K562 (cell line): ENCODE data around the gene STAU1. TPM values are rescaled to one million over a fixed set of nuclear protein-coding genes. Genes with fewer than 3 reads are reported as not detected.

Experiments
- EP400 ChIP-seq: fragments of 450-650 bp; IDR thresholded peaks from 2 replicates; pipeline ENCODE4 v1.6.1; 2017; ENCODE audit warnings: antibody characterized with exemption, mild to moderate bottlenecking, moderate library complexity
- NFE2 ChIP-seq: IDR thresholded peaks from 2 replicates; pipeline ENCODE4 v1.6.1; 2014; ENCODE audit warnings: antibody characterized with exemption, low read depth
- NFYB ChIP-seq: IDR thresholded peaks from 2 replicates; pipeline ENCODE4 v1.6.1; 2011; ENCODE audit warnings: mild to moderate bottlenecking, moderate library complexity; ENCODE audit not compliant: insufficient read length; ENCODE audit errors: extremely low read depth
- RB1 ChIP-seq: fragments of 450-650 bp; IDR thresholded peaks from 2 replicates; pipeline ENCODE4 v1.6.1; 2017; ENCODE audit warnings: low read depth, mild to moderate bottlenecking
- SREBF1 ChIP-seq: fragments of 150-350 bp; IDR thresholded peaks from 2 replicates; pipeline ENCODE4 v1.6.1; 2014; ENCODE audit warnings: antibody characterized with exemption, low read depth, low read length, borderline replicate concordance
- STAT5A ChIP-seq: IDR thresholded peaks from 2 replicates; pipeline ENCODE4 v1.6.1; 2012; ENCODE audit warnings: low read length, inconsistent platforms, borderline replicate concordance
- ZBTB17 ChIP-seq: fragments of 450-650 bp; formaldehyde crosslinking; IDR thresholded peaks from 2 replicates; pipeline ENCODE4 v1.4.0; 2020; ENCODE audit warnings: mild to moderate bottlenecking
- ZNF146 ChIP-seq: IDR thresholded peaks from one replicate; pipeline ENCODE4 v1.6.1; 2018; ENCODE audit warnings: missing compliant biosample characterization; ENCODE audit not compliant: unreplicated experiment
- ZNF507 ChIP-seq: conservative IDR thresholded peaks from 2 replicates; pipeline ENCODE4 v1.6.1; 2017; ENCODE audit warnings: missing genetic modification characterization, missing compliant biosample characterization
- polyA plus RNA-seq, 8 experiments: library from polyadenylated mRNA; depleted of rRNA in 4 of 8; stranded (reverse) in 5 of 8; unstranded in 3 of 8; fragments of >200 nt; fragmentation: Nextera tagmentation in 2 of 8; fragmentation: Illumina TruSeq in 1 of 8; extraction: Ambion mirVana in 2 of 8; extraction: Trizol in 1 of 8; gene quantifications; 2 replicates each; pipeline versions ENCODE4 v1.2.1 to v1.2.3, GENCODE V29; 2011 to 2014; ENCODE audit warnings: inconsistent platforms in 1 of 8, missing spikeins in 1 of 8
- total RNA-seq, 7 experiments: library from RNA; depleted of rRNA in 6 of 7; stranded (reverse); fragments of >200 nt in 6 of 7; fragmentation: Illumina TruSeq in 2 of 7; extraction: Trizol in 2 of 7; gene quantifications; 2 replicates each; pipeline versions ENCODE4 v1.2.1 to v1.2.3, GENCODE V29; 2011 to 2021; ENCODE audit warnings: low replicate concordance in 1 of 7
- TF ChIP-seq, protein P1 (sequence below), 2 experiments: fragments of 450-650 bp; IDR thresholded peaks; 2 replicates each; pipeline ENCODE4 v1.6.1; 2016; ENCODE audit warnings: mild to moderate bottlenecking in 2 of 2, borderline replicate concordance in 1 of 2, low read depth in 1 of 2, moderate library complexity in 1 of 2
- TF ChIP-seq, protein P2 (sequence below): fragments of 450-650 bp; formaldehyde crosslinking; IDR thresholded peaks from 2 replicates; pipeline ENCODE4 v1.4.0; 2020; ENCODE audit warnings: mild to moderate bottlenecking, mixed read lengths
- TF ChIP-seq, protein P3 (sequence below), 2 experiments: fragments of 450-650 bp; IDR thresholded peaks; 2 replicates each; pipeline ENCODE4 v1.6.1; 2016
- TF ChIP-seq, protein P4 (sequence below): fragments of 450-650 bp; IDR thresholded peaks from 2 replicates; pipeline ENCODE4 v1.6.1; 2016; ENCODE audit warnings: mild to moderate bottlenecking

STAU1 gene
- total and polyA plus RNA-seq, 9 of the 15 experiments (the other 6 are each of a cell fraction or from before 2014, with no cell fraction given), result 18.0 to 106 (median 50.6) TPM

DNA sequence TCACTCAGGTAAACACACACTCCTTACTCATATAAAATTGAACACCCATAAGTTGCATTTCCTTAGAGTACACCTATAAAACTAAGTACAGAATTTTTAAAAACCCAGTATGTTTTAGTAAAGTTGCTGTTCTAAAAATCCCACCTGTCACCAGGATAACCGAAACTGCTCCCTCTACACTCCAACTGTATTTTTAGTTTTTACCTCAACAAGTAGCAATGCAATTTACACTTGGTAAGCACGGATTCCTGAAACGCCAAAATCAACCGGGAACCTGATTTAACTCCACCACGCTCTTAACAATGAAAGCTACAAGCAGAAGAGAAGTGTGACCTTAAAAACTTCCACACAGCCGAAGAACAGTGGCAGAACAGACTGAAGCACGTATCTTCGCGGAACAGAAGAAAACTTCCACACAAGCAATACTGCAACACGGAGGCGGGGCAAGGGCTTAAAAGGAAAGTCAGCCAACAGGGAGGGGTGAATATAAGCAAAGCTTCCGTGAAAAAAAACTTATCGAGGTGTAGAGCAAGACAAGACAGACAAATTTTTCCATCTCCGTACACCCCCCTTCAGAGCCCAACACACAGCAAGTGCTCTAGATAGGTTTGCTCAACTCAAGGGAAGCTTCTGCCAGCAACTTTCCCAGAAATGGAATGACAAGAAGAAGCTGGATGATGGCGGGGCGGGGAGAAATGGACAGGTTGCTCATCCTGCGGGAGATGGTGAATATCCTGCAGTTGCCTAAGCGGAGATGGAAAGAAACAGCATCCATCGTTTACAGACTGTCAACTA lies 1.4 kb downstream of the STAU1 start (continued):
- TF ChIP-seq, protein P1, sequence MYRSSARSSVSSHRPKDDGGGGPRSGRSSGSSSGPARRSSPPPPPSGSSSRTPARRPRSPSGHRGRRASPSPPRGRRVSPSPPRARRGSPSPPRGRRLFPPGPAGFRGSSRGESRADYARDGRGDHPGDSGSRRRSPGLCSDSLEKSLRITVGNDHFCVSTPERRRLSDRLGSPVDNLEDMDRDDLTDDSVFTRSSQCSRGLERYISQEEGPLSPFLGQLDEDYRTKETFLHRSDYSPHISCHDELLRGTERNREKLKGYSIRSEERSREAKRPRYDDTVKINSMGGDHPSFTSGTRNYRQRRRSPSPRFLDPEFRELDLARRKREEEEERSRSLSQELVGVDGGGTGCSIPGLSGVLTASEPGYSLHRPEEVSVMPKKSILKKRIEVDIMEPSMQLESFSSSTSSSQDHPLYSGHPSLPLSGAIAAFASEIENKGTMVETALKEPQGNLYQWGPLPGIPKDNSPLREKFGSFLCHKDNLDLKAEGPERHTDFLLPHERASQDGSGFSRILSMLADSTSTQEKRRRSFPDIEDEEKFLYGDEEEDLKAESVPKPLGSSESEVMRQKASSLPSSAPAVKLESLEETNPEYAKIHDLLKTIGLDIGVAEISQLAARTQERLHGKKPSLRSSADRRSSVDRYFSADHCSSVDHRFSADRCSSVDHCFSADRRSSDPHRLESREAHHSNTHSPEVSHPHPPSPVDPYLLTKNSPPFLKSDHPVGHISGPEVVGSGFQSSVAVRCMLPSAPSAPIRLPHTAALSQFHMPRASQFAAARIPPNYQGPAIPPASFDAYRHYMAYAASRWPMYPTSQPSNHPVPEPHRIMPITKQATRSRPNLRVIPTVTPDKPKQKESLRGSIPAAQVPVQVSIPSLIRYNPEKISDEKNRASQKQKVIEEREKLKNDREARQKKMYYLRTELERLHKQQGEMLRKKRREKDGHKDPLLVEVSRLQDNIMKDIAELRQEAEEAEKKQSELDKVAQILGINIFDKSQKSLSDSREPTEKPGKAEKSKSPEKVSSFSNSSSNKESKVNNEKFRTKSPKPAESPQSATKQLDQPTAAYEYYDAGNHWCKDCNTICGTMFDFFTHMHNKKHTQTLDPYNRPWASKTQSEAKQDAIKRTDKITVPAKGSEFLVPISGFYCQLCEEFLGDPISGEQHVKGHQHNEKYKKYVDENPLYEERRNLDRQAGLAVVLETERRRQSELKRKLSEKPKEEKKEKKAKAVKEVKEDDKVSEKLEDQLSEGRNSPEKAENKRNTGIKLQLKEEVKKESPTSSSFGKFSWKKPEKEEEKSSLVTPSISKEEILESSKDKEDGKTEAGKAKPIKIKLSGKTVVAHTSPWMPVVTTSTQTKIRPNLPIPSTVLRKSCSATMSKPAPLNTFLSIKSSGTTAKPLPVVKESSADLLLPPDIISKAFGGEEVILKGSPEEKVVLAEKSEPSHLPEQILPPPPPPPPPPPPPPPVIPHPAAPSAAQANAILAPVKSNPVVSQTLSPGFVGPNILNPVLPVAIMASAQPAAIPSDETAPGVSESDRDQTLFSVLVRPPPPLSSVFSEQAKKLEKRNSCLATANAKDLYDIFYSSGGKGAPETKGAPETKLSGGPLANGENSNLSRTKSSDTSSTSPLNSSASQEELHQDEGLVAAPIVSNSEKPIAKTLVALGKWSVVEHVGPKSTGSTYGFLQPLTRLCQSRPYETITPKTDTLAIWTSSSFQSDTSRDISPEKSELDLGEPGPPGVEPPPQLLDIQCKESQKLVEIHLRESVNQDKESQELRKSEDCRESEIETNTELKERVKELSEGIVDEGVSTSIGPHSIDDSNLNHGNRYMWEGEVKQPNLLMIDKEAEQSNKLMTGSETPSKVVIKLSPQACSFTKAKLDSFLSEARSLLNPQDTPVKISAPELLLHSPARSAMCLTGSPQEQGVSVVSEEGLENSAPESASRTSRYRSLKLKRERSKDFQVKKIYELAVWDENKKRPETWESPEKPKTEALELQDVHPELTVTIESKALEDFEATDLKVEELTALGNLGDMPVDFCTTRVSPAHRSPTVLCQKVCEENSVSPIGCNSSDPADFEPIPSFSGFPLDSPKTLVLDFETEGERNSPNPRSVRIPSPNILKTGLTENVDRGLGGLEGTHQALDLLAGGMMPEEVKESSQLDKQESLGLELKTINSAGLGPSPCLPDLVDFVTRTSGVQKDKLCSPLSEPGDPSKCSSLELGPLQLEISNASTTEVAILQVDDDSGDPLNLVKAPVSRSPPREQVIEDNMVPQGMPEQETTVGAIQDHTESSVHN (IDR thresholded peaks at IDR 0.05; ENCODE audit: borderline replicate concordance in 1 of 2, low read depth in 1 of 2), result no peak
- no peak for TF ChIP-seq ZNF146 (CRISPR knock-in tag)
- TF ChIP-seq NFYB, result no peak
- TF ChIP-seq, protein P2, sequence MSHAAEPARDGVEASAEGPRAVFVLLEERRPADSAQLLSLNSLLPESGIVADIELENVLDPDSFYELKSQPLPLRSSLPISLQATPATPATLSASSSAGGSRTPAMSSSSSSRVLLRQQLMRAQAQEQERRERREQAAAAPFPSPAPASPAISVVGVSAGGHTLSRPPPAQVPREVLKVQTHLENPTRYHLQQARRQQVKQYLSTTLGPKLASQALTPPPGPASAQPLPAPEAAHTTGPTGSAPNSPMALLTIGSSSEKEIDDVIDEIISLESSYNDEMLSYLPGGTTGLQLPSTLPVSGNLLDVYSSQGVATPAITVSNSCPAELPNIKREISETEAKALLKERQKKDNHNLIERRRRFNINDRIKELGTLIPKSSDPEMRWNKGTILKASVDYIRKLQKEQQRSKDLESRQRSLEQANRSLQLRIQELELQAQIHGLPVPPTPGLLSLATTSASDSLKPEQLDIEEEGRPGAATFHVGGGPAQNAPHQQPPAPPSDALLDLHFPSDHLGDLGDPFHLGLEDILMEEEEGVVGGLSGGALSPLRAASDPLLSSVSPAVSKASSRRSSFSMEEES (CRISPR knock-in tag), result no peak
- no peak for TF ChIP-seq SREBF1
- TF ChIP-seq RB1, result no peak
- TF ChIP-seq, protein P3, sequence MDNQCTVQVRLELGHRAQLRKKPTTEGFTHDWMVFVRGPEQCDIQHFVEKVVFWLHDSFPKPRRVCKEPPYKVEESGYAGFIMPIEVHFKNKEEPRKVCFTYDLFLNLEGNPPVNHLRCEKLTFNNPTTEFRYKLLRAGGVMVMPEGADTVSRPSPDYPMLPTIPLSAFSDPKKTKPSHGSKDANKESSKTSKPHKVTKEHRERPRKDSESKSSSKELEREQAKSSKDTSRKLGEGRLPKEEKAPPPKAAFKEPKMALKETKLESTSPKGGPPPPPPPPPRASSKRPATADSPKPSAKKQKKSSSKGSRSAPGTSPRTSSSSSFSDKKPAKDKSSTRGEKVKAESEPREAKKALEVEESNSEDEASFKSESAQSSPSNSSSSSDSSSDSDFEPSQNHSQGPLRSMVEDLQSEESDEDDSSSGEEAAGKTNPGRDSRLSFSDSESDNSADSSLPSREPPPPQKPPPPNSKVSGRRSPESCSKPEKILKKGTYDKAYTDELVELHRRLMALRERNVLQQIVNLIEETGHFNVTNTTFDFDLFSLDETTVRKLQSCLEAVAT (IDR thresholded peaks at IDR 0.05), result peak in 1 of 2 experiments; percentile 37; a peak in 1 of 4 replicates
- TF ChIP-seq STAT5A, result no peak
- no peak for TF ChIP-seq EP400
- no peak for TF ChIP-seq ZBTB17 (CRISPR knock-in tag)
- TF ChIP-seq, protein P4, sequence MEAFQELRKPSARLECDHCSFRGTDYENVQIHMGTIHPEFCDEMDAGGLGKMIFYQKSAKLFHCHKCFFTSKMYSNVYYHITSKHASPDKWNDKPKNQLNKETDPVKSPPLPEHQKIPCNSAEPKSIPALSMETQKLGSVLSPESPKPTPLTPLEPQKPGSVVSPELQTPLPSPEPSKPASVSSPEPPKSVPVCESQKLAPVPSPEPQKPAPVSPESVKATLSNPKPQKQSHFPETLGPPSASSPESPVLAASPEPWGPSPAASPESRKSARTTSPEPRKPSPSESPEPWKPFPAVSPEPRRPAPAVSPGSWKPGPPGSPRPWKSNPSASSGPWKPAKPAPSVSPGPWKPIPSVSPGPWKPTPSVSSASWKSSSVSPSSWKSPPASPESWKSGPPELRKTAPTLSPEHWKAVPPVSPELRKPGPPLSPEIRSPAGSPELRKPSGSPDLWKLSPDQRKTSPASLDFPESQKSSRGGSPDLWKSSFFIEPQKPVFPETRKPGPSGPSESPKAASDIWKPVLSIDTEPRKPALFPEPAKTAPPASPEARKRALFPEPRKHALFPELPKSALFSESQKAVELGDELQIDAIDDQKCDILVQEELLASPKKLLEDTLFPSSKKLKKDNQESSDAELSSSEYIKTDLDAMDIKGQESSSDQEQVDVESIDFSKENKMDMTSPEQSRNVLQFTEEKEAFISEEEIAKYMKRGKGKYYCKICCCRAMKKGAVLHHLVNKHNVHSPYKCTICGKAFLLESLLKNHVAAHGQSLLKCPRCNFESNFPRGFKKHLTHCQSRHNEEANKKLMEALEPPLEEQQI, result 0 out of 2 replicates have a peak, but pooled peaks have one; percentile 15
- no peak for TF ChIP-seq NFE2
- no peak for TF ChIP-seq ZNF507 (tag)
